Caco-2 (cell line): Measurements from ENCODE around the gene FAN1. TPM values are rescaled to one million over a fixed set of nuclear protein-coding genes. Genes with fewer than 3 reads are reported as not detected.
"Not testable (repeated sequence)": the region's sequence is repeated elsewhere in the genome, so short reads cannot be mapped to it uniquely, and the experiment has no call there.

Experiments
- BruUV-seq: library from RNA; stranded (reverse); fragments of 400-500 nt; replicated peaks from 2 replicates; lab custom pipeline; 2021; lab: Mats Ljungman, UMichigan
- CTCF ChIA-PET: fragments of 300-600 bp; sonication (Branson Sonifier 250); formaldehyde crosslinking; loops from one replicate; lab custom pipeline; 2022; ENCODE audit warnings: antibody characterized with exemption; lab: Charles Lee
- POLR2A ChIA-PET: fragments of 300-600 bp; sonication (Branson Sonifier 250); formaldehyde crosslinking; loops from one replicate; lab custom pipeline; 2022; ENCODE audit warnings: antibody characterized with exemption; lab: Charles Lee
- DNase-seq, 2 experiments: peaks; one replicate each; pipeline versions ENCODE4 v3.0.0 to v3.0.0-alpha.2; 2020 to 2022
- H3K27me3 ChIP-seq: replicated peaks from 2 replicates; pipeline ENCODE4 v1.6.0; 2011; ENCODE audit warnings: low read length; ENCODE audit not compliant: control insufficient read depth, insufficient read depth
- H3K36me3 ChIP-seq: 2 replicates; pipeline ENCODE4 v1.5.1; 2011; ENCODE audit warnings: low read length; ENCODE audit not compliant: control insufficient read depth, insufficient read depth
- H3K4me1 ChIP-seq: fragments of 250-450 bp; sonication (Bioruptor Pico); 2 replicates; pipeline ENCODE4 v1.5.1; 2020; ENCODE audit warnings: mild to moderate bottlenecking
- H3K4me3 ChIP-seq: 2 replicates; pipeline ENCODE4 v1.5.1; 2011; ENCODE audit warnings: low read depth, mild to moderate bottlenecking, control low read depth, low read length
- H3K9me3 ChIP-seq: fragments of 250-450 bp; sonication (Bioruptor Pico); 2 replicates; pipeline ENCODE4 v1.5.1; 2020; ENCODE audit warnings: mild to moderate bottlenecking, moderate library complexity
- H3K27ac Mint-ChIP-seq: one replicate; pipeline ENCODE4 v1.8.0; 2022; ENCODE audit warnings: mixed read lengths; ENCODE audit not compliant: unreplicated experiment
- H3K27me3 Mint-ChIP-seq: one replicate; pipeline ENCODE4 v1.8.0; 2022; ENCODE audit warnings: mixed read lengths; ENCODE audit not compliant: insufficient read depth, unreplicated experiment
- H3K36me3 Mint-ChIP-seq: one replicate; pipeline ENCODE4 v1.8.0; 2022; ENCODE audit warnings: mild to moderate bottlenecking, mixed read lengths; ENCODE audit not compliant: insufficient read depth, unreplicated experiment
- H3K4me1 Mint-ChIP-seq: one replicate; pipeline ENCODE4 v1.8.0; 2022; ENCODE audit warnings: low read depth, mixed read lengths; ENCODE audit not compliant: unreplicated experiment
- H3K4me3 Mint-ChIP-seq: one replicate; pipeline ENCODE4 v1.8.0; 2022; ENCODE audit warnings: mild to moderate bottlenecking, moderate library complexity, mixed read lengths; ENCODE audit not compliant: unreplicated experiment
- H3K9me3 Mint-ChIP-seq: one replicate; pipeline ENCODE4 v1.8.0; 2022; ENCODE audit warnings: mixed read lengths; ENCODE audit not compliant: unreplicated experiment
- intact Hi-C: fragments of 100-400 bp; cut with micrococcal nuclease; formaldehyde crosslinking; loops from one replicate; pipeline ENCODE4 v1.10.0; 2022; ENCODE audit not compliant: unreplicated experiment
- total RNA-seq: library from RNA; stranded (reverse); gene quantifications from 2 replicates; pipeline ENCODE4 v1.2.3, GENCODE V29; 2022
- TF ChIP-seq, protein P1 (sequence below), 2 experiments: fragments of 200-600 bp in 1 of 2; IDR thresholded peaks; 1 replicate in 1 of 2; 2 replicates in 1 of 2; pipeline versions ENCODE4 v1.5.1 to v1.8.0; 2011 to 2022; ENCODE audit warnings: antibody characterized with exemption in 1 of 2, control low read depth in 1 of 2, inconsistent platforms in 1 of 2, low read depth in 1 of 2, low read length in 1 of 2, mild to moderate bottlenecking in 1 of 2, moderate library complexity in 1 of 2; ENCODE audit not compliant: insufficient read depth in 1 of 2, severe bottlenecking in 1 of 2, unreplicated experiment in 1 of 2

Gene FAN1
- total RNA-seq, 1 experiment from 2014 or later: 26.6 TPM

DNA sequence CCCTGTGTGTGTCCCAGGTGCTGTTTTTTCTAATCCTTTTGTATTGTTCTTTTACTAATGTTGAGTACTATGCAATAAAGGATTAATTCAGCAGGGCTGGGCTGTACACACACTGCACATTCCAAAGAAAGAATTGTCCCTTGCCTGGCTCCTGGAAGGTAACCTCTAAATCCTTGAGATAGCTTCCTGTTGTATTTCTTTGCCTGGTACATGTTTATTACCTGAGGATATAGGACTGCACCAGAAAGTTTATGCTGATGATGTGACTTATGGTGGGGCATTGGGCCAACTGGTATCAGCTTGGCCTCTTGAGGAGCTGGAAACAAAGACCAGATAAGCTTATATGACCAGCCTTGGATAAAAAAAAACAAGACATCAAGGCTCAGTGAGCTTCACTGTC, 26.6 kb upstream of the FAN1 start:
- Mint-ChIP-seq H3K4me3 (no peak overlapping the region), H3K27me3 (peaks cover 4% of the 10 kb centered on the region), H3K27ac (no peak overlapping the region), H3K9me3 (no peaks in the 10 kb centered on the region), H3K36me3 (no peaks in the 10 kb centered on the region), H3K4me1 (no peaks in the 10 kb centered on the region)
- intact Hi-C loops: no loop called here
- Histone ChIP-seq H3K4me1 (no peaks in the 10 kb centered on the region), H3K27me3 (no peaks in the 10 kb centered on the region), H3K9me3 (no peaks in the 10 kb centered on the region), H3K36me3 (no peaks in the 10 kb centered on the region), H3K4me3 (no peak overlapping the region)
- no peak for DNase-seq
- TF ChIP-seq, protein P1, sequence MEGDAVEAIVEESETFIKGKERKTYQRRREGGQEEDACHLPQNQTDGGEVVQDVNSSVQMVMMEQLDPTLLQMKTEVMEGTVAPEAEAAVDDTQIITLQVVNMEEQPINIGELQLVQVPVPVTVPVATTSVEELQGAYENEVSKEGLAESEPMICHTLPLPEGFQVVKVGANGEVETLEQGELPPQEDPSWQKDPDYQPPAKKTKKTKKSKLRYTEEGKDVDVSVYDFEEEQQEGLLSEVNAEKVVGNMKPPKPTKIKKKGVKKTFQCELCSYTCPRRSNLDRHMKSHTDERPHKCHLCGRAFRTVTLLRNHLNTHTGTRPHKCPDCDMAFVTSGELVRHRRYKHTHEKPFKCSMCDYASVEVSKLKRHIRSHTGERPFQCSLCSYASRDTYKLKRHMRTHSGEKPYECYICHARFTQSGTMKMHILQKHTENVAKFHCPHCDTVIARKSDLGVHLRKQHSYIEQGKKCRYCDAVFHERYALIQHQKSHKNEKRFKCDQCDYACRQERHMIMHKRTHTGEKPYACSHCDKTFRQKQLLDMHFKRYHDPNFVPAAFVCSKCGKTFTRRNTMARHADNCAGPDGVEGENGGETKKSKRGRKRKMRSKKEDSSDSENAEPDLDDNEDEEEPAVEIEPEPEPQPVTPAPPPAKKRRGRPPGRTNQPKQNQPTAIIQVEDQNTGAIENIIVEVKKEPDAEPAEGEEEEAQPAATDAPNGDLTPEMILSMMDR (IDR thresholded peaks at IDR 0.05; ENCODE audit: insufficient read depth in 1 of 2, low read depth in 1 of 2, low read length in 1 of 2, severe bottlenecking in 1 of 2, unreplicated experiment in 1 of 2): no peak
- no TSS peak for BruUV-seq
- ChIA-PET POLR2A (no interaction called here), CTCF (no interaction called here)

DNA sequence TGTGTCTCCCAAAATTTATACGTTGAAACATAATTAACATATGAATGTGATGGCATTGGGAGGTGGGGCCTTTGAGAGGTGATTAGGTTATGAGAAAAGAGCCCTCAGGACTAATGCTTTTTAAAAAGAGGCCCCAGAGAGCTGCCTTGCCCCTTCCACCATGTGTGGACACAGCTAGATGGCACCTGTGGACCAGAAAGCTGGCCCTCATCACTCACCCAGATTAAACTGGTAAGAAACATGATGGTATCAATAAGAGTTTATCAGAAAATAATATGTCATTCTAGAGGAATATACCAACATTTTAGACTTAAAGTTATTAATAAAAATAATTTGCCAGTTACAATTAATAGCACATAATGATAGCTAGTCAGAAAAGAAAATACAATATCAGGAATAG, 25.2 kb upstream of the FAN1 start:
- intact Hi-C loops: no loop called here
- no peak for DNase-seq
- H3K27me3 Mint-ChIP-seq: peaks cover 4% of the 10 kb centered on the region
- Histone ChIP-seq H3K36me3 (no peaks in the 10 kb centered on the region), H3K27me3 (no peaks in the 10 kb centered on the region), H3K9me3 (no peaks in the 10 kb centered on the region), H3K4me1 (no peaks in the 10 kb centered on the region), H3K4me3 (no peak overlapping the region)
- ChIA-PET POLR2A (no interaction called here), CTCF (no interaction called here)
- TF ChIP-seq, protein P1 (IDR thresholded peaks at IDR 0.05; ENCODE audit: insufficient read depth in 1 of 2, low read depth in 1 of 2, low read length in 1 of 2, severe bottlenecking in 1 of 2, unreplicated experiment in 1 of 2): no peak
- H3K36me3 Mint-ChIP-seq: no peaks in the 10 kb centered on the region
- H3K9me3 Mint-ChIP-seq: no peaks in the 10 kb centered on the region
- BruUV-seq: no TSS peak
- no peaks in the 10 kb centered on the region for H3K4me1 Mint-ChIP-seq
- no peak overlapping the region for H3K27ac Mint-ChIP-seq
- H3K4me3 Mint-ChIP-seq: no peak overlapping the region

DNA sequence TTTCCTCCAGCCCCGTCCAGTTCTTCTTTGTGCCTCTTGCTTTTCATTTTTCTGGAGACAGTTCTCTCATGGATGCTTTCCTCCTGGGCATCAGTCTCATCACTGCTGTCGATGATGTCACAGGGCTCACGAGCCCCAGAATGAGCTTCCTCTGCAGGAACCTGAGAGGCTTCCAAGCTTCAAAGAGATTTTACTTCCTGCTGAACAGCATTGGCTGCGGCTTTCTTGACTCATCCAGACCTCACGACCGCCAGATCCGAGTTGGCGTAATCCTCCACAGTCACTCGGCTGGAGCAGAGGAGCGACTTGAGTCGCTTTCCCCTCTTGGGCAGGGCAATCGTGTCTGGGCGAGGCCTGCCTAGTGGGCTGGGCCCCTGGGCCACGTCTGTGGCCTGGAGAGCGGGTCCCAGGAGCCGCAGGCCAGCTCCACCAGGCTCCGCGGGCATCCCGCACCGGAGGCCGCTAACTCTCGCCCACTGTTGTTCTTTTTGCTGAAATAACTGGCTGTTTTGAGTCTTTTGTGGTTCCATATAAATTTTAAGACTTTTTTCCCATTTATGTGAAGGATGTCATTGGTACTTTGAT, 20.8 kb upstream of the FAN1 start:
- Mint-ChIP-seq H3K4me1 (no peaks in the 10 kb centered on the region), H3K4me3 (no peak overlapping the region), H3K36me3 (no peaks in the 10 kb centered on the region), H3K27me3 (peaks cover 4% of the 10 kb centered on the region), H3K9me3 (no peaks in the 10 kb centered on the region), H3K27ac (no peak overlapping the region)
- H3K4me3 ChIP-seq: no peak overlapping the region
- ChIA-PET CTCF (no interaction called here), POLR2A (no interaction called here)
- no TSS peak for BruUV-seq
- H3K27me3 ChIP-seq: no peaks in the 10 kb centered on the region
- TF ChIP-seq, protein P1 (IDR thresholded peaks at IDR 0.05; ENCODE audit: insufficient read depth in 1 of 2, low read depth in 1 of 2, low read length in 1 of 2, severe bottlenecking in 1 of 2, unreplicated experiment in 1 of 2): no peak
- no peaks in the 10 kb centered on the region for H3K36me3 ChIP-seq
- no peak for DNase-seq
- intact Hi-C loops: no loop called here
- H3K4me1 ChIP-seq: no peaks in the 10 kb centered on the region
- no peaks in the 10 kb centered on the region for H3K9me3 ChIP-seq

DNA sequence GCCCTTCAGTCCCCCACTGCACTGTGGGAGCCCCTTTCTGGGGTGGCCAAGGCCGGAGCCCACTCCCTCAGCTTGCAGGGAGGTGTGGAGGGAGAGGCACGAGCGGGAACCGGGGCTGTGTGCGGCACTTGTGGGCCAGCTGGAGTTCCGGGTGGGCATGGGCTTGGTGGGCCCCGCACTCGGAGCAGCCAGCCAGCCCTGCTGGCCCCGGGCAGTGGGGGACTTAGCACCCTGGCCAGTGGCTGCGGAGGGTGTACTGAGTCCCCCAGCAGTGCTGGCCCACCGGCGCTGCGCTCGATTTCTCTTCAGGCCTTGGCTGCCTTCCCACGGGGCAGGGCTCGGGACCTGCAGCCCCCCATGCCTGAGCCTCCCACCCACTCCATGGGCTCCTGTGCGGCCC, 20.0 kb upstream of the FAN1 start:
- CTCF ChIA-PET, H3K4me1 Mint-ChIP-seq, H3K9me3 Mint-ChIP-seq, H3K27ac Mint-ChIP-seq, DNase-seq, H3K36me3 ChIP-seq, POLR2A ChIA-PET, H3K4me3 Mint-ChIP-seq, intact Hi-C loops, H3K27me3 Mint-ChIP-seq, BruUV-seq, H3K9me3 ChIP-seq, H3K27me3 ChIP-seq, H3K4me1 ChIP-seq, H3K4me3 ChIP-seq, H3K36me3 Mint-ChIP-seq: not testable (repeated sequence)
